Adrenal gland (tissue), 12 donors: ENCODE data around the gene SLC12A6. TPM values are rescaled to one million over a fixed set of nuclear protein-coding genes. Genes with fewer than 3 reads are reported as not detected.
"Not testable (repeated sequence)": the region's sequence is repeated elsewhere in the genome, so short reads cannot be mapped to it uniquely, and the experiment has no call there.

ENCODE experiments used
- DNase-seq, 7 donors: peaks; one replicate each; pipeline ENCODE4 v3.0.0-alpha.2; 2019 to 2020
- H3K27ac ChIP-seq, 5 donors: fragments of 200-600 bp; sonication (generic) in 4 of 5; 1 replicate in 3 of 5; 2 replicates in 2 of 5; pipeline versions ENCODE4 v1.5.1 to v1.8.0; 2016 to 2020; ENCODE audit warnings: mild to moderate bottlenecking in 1 of 5
- H3K27me3 ChIP-seq: fragments of 200-600 bp; 2 replicates; pipeline ENCODE4 v1.8.0; 2021
- H3K36me3 ChIP-seq, 2 donors: fragments of 200-600 bp; replicated peaks in 1 of 2; 1 replicate in 1 of 2; 2 replicates in 1 of 2; pipeline versions ENCODE4 v1.5.1 to v1.8.0; 2018 to 2022
- H3K4me1 ChIP-seq, 2 donors: fragments of 200-600 bp; replicated peaks in 1 of 2; 1 replicate in 1 of 2; 2 replicates in 1 of 2; pipeline versions ENCODE4 v1.5.1 to v1.8.0; 2018 to 2021
- H3K4me3 ChIP-seq, 4 donors: fragments of 200-600 bp; sonication (generic) in 3 of 4; one replicate each; pipeline ENCODE4 v1.5.1; 2016 to 2018
- H3K9me3 ChIP-seq, 3 donors: fragments of 200-600 bp; sonication (generic) in 1 of 3; replicated peaks in 1 of 3; 1 replicate in 2 of 3; 2 replicates in 1 of 3; pipeline versions ENCODE4 v1.5.1 to v1.8.0; 2016 to 2021
- POLR2A ChIP-seq, 2 donors: fragments of 450-650 bp; IDR thresholded peaks; one replicate each; pipeline ENCODE4 v1.6.1; 2017; ENCODE audit warnings: antibody characterized with exemption in 2 of 2, mild to moderate bottlenecking in 2 of 2, moderate library complexity in 1 of 2
- WGBS, 4 donors: extraction: QIAGEN DNeasy Blood & Tissue Kit in 2 of 4; methylation state at CpG; one replicate each; pipeline versions ENCODE4 v1.1.5 to v1.1.7; 2013 to 2017; 5-methylcytosine and 5-hydroxymethylcytosine counted together
- intact Hi-C, 2 donors: fragments of 100-400 bp; cut with DNase I; formaldehyde crosslinking; loops; one replicate each; pipeline versions ENCODE4 v1.14.1 to v1.15.0; 2022 to 2023
- polyA plus RNA-seq, 3 donors: library from polyadenylated mRNA; stranded (reverse); fragments of 200-250 nt in 2 of 3; fragments of 350-450 nt in 1 of 3; fragmentation: Illumina TruSeq in 1 of 3; extraction: RNeasy Lipid Tissue Mini Kit (QIAGEN cat#74804) in 1 of 3; gene quantifications; one replicate each; pipeline ENCODE4 v1.2.3, GENCODE V29; 2013 to 2014
- total RNA-seq, 9 donors: library from RNA; depleted of rRNA in 4 of 9; stranded (reverse); fragments of >200 nt in 4 of 9; fragments of 120-200 nt in 1 of 9; fragmentation: NEBNext Ultra II Directional in 1 of 9; extraction: Animal tissue kit (Norgen Biotek cat#: 25700) in 1 of 9; gene quantifications; one replicate each; pipeline versions ENCODE4 v1.1.0 to v1.2.4, GENCODE V29; 2013 to 2023
- TF ChIP-seq, protein P1 (sequence below), 6 experiments: fragments of 450-650 bp in 4 of 6; fragments of 200-600 bp in 2 of 6; sonication (generic) in 1 of 6; IDR thresholded peaks; 1 replicate in 5 of 6; 2 replicates in 1 of 6; pipeline versions ENCODE4 v1.5.1 to v1.8.0; 2016 to 2021; ENCODE audit warnings: antibody characterized with exemption in 6 of 6, mild to moderate bottlenecking in 2 of 6, moderate library complexity in 1 of 6
- donor health status: healthy with polysubstance abuse.
- donor health status: Bipolar disorder and iron deficiency.
- donor health status: DM: yes; HTN: yes; CAD: no.
- donor health status: DM: no; HTN: no; CAD: no.
- donor health status: DM: no; HTN: no; CAD: no.
- donor health status: DM: yes; HTN: yes; CAD: no.

SLC12A6 gene
- total and polyA plus RNA-seq, 12 donors, result 3.3 to 101 (median 17.3) TPM

DNA sequence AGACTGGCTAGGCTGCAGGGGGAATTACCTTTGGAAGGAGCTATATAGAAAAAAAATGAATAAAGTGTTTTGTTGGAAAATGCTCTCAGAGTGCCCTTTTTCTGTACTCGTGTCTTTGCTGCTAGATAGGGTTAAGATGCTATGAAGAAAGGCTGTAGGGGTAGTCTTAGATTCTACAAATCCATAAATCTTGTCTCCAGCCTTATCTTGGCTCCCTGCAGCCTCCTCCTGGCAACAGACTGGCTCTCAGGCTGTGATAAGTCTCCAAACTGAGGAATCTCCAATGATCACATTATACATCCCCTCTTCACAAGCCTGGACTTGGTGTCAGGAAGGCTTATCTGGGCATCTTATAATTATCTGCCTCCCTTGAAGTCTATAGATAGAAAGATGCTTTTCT is 20.1 kb upstream of the SLC12A6 start:
- TF ChIP-seq, protein P1, sequence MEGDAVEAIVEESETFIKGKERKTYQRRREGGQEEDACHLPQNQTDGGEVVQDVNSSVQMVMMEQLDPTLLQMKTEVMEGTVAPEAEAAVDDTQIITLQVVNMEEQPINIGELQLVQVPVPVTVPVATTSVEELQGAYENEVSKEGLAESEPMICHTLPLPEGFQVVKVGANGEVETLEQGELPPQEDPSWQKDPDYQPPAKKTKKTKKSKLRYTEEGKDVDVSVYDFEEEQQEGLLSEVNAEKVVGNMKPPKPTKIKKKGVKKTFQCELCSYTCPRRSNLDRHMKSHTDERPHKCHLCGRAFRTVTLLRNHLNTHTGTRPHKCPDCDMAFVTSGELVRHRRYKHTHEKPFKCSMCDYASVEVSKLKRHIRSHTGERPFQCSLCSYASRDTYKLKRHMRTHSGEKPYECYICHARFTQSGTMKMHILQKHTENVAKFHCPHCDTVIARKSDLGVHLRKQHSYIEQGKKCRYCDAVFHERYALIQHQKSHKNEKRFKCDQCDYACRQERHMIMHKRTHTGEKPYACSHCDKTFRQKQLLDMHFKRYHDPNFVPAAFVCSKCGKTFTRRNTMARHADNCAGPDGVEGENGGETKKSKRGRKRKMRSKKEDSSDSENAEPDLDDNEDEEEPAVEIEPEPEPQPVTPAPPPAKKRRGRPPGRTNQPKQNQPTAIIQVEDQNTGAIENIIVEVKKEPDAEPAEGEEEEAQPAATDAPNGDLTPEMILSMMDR (IDR thresholded peaks at IDR 0.05), result no peak
- no peak for TF ChIP-seq POLR2A (IDR thresholded peaks at IDR 0.05)
- H3K9me3 ChIP-seq, result no peaks in the 10 kb centered on the region
- intact Hi-C loops, result no loop called here
- no peak overlapping the region for H3K27ac ChIP-seq
- H3K4me1 ChIP-seq, result no peaks in the 10 kb centered on the region
- WGBS, 4 donors, result 73 to 93% (median 86%) methylated on average over 1 of the region's 1 CpG
- peaks cover 0 to 4% of the 10 kb centered on the region in 2 donors for H3K36me3 ChIP-seq
- peak in 1 of 7 donors; percentile 1 for DNase-seq
- H3K27me3 ChIP-seq, result no peaks in the 10 kb centered on the region
- no peak overlapping the region for H3K4me3 ChIP-seq

DNA sequence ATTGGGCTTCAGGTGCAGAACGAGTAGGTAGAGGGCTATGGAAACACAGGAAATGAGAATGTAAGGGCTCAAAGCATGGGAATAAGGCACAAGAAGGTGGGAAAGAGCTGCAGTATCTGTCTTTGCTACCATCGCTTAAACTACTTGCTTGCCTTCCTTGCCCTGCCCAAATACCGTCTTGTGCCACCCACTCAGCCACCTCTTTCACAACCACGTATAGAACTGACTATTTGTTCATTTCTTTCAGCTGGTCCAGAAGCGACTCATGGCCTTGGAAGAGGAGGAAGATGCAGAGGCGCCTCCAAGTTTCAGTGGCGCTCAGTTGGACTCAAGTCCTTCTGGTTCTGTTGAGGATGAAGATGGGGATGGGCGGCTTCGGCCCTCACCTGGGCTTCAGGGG is 17.7 kb upstream of the SLC12A6 start:
- peaks cover 0 to 4% of the 10 kb centered on the region in 2 donors for H3K36me3 ChIP-seq

DNA sequence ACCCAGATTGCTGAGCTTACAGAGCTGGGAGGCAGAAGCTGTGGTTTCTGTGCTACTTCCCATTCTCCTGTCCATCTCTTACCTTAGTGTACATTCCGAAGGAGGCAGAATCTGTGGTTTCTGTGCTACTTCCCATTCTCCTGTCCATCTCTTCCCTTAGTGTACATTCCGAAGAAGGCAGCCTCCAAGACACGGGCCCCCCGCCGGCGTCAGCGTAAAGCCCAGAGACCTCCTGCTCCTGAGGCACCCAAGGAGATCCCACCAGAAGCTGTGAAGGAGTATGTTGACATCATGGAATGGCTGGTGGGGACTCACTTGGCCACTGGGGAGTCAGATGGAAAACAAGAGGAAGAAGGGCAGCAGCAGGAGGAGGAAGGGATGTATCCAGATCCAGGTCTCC is 16.7 kb upstream of the SLC12A6 start:
- no peaks in the 10 kb centered on the region for H3K4me1 ChIP-seq
- no peak overlapping the region for H3K27ac ChIP-seq
- DNase-seq, result no peak
- peaks cover 0 to 4% of the 10 kb centered on the region in 2 donors for H3K36me3 ChIP-seq
- no peaks in the 10 kb centered on the region for H3K9me3 ChIP-seq
- TF ChIP-seq, protein P1 (IDR thresholded peaks at IDR 0.05), result no peak
- no peak for TF ChIP-seq POLR2A (IDR thresholded peaks at IDR 0.05)
- intact Hi-C loops, result no loop called here
- WGBS, 4 donors, result 83 to 95% (median 92%) methylated on average over 6 to 7 of the region's 7 CpGs
- no peak overlapping the region for H3K4me3 ChIP-seq
- H3K27me3 ChIP-seq, result no peaks in the 10 kb centered on the region

More for the DNA sequence above, 17.7 kb upstream of the SLC12A6 start:
- H3K4me1 ChIP-seq, result no peaks in the 10 kb centered on the region
- H3K27ac ChIP-seq, result no peak overlapping the region
- no peak for DNase-seq
- intact Hi-C loops, result no loop called here
- no peaks in the 10 kb centered on the region for H3K27me3 ChIP-seq
- TF ChIP-seq, protein P1 (IDR thresholded peaks at IDR 0.05), result no peak
- TF ChIP-seq POLR2A (IDR thresholded peaks at IDR 0.05), result no peak
- 88 to 96% (median 89%) methylated on average over 9 of the region's 9 CpGs for WGBS, 4 donors
- no peaks in the 10 kb centered on the region for H3K9me3 ChIP-seq
- no peak overlapping the region for H3K4me3 ChIP-seq

DNA sequence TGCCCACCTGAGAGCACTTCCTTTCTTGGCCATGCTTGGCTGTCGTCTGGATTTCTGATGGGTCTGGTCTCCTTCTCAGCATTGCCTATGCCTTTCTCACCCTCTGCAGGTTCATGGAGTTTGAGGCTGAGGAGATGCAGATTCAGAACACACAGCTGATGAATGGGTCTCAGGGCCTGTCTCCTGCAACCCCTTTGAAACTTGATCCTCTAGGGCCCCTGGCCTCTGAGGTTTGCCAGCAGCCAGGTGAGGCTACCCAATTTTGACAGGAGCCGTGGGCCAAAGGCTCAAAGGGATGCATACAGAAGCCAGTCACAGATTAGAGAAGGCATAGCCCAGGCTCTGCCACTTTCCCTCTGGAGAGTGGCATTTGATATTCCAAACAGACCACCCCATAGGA is 16.0 kb upstream of the SLC12A6 start:
- TF ChIP-seq POLR2A (IDR thresholded peaks at IDR 0.05), result no peak
- TF ChIP-seq, protein P1 (IDR thresholded peaks at IDR 0.05), result no peak
- no peak for DNase-seq
- Histone ChIP-seq H3K36me3 (peaks cover 0 to under 1% of the 10 kb centered on the region in 2 donors), H3K4me1 (no peaks in the 10 kb centered on the region), H3K27ac (no peak overlapping the region), H3K9me3 (no peaks in the 10 kb centered on the region), H3K27me3 (no peaks in the 10 kb centered on the region), H3K4me3 (no peak overlapping the region)
- intact Hi-C loops, result no loop called here
- 64 to 91% (median 83%) methylated on average over 1 to 2 of the region's 2 CpGs for WGBS, 4 donors

DNA sequence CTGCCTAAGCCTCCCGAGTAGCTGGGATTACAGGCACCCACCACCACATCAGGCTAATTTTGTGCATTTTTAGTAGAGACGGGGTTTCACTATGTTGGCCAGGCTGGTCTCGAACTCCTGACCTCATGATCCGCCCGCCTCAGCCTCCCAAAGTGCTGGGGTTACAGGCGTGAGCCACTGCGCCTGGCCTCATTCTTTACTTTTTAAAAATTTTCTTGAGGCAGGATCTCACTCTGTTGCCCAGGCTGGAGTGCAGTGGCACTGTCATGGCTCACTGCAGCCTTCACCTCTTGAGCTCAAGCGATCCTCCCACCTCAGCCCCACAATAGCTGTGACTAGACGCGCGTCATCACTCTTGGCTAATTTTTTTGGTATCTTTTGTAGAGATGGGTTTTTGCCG is 15.4 kb upstream of the SLC12A6 start:
- H3K9me3 ChIP-seq, H3K4me3 ChIP-seq, intact Hi-C loops, H3K36me3 ChIP-seq, H3K27ac ChIP-seq, H3K4me1 ChIP-seq, DNase-seq, H3K27me3 ChIP-seq: not testable (repeated sequence)
- WGBS, 4 donors, result 89 to 95% (median 92%) methylated on average over 12 of the region's 12 CpGs
